HepG2 (cell line): ENCODE measurements around the gene RCC1. TPM values are rescaled to one million over a fixed set of nuclear protein-coding genes. Genes with fewer than 3 reads are reported as not detected.
A peak's percentile ranks its signal among the peaks of the same experiment; 100 is the strongest.

Source experiments
- AHR ChIP-seq: IDR thresholded peaks from 2 replicates; pipeline ENCODE4 v1.6.1; 2018; ENCODE audit warnings: missing genetic modification reagents, missing compliant biosample characterization
- ASH2L ChIP-seq: fragments of 300-600, 200-600 bp; sonication (generic); IDR thresholded peaks from 2 replicates; pipeline ENCODE4 v1.7.0; 2017; ENCODE audit warnings: low read depth, mild to moderate bottlenecking, moderate library complexity, mixed read lengths, low read length; ENCODE audit not compliant: insufficient read length
- HMG20A ChIP-seq: IDR thresholded peaks from 2 replicates; pipeline ENCODE4 v1.6.1; 2016; ENCODE audit warnings: borderline replicate concordance
- NPAS2 ChIP-seq: sonication (generic); formaldehyde crosslinking; IDR thresholded peaks from 2 replicates; pipeline ENCODE4 v1.8.0; 2022; ENCODE audit warnings: mild to moderate bottlenecking, missing genetic modification reagents, borderline replicate concordance
- PHF20 ChIP-seq: sonication (generic); formaldehyde crosslinking; IDR thresholded peaks from 2 replicates; pipeline ENCODE4 v1.5.0; 2020; ENCODE audit warnings: mild to moderate bottlenecking, missing genetic modification reagents
- POLR2AphosphoS2 ChIP-seq: IDR thresholded peaks from 2 replicates; pipeline ENCODE4 v1.6.1; 2011; ENCODE audit warnings: low read depth, low read length, improper control_type of control experiment
- RELA ChIP-seq: sonication (generic); formaldehyde crosslinking; IDR thresholded peaks from 2 replicates; pipeline ENCODE4 v1.4.0; 2020; ENCODE audit warnings: missing genetic modification reagents
- RORA ChIP-seq: sonication (generic); formaldehyde crosslinking; IDR thresholded peaks from 2 replicates; pipeline ENCODE4 v1.5.0; 2020; ENCODE audit warnings: mild to moderate bottlenecking, missing genetic modification reagents, moderate library complexity
- SAFB2 ChIP-seq: sonication (generic); formaldehyde crosslinking; IDR thresholded peaks from 2 replicates; pipeline ENCODE4 v1.5.1; 2020; ENCODE audit warnings: missing genetic modification reagents, low read depth, mild to moderate bottlenecking, borderline replicate concordance
- SNAPC2 ChIP-seq: sonication (generic); formaldehyde crosslinking; IDR thresholded peaks from 2 replicates; pipeline ENCODE4 v1.8.1; 2022; ENCODE audit warnings: mild to moderate bottlenecking, missing genetic modification reagents
- XBP1 ChIP-seq: sonication (generic); formaldehyde crosslinking; IDR thresholded peaks from 2 replicates; pipeline ENCODE4 v1.5.0; 2020; ENCODE audit warnings: missing genetic modification reagents
- ZBTB40 ChIP-seq, 2 experiments: fragments of 450-650 bp in 1 of 2; sonication (generic) in 1 of 2; formaldehyde crosslinking in 1 of 2; IDR thresholded peaks; 2 replicates each; pipeline versions ENCODE4 v1.6.1 to v1.8.0; 2016 to 2022; ENCODE audit warnings: antibody characterized with exemption in 1 of 2, mild to moderate bottlenecking in 1 of 2, missing genetic modification reagents in 1 of 2
- ZNF326 ChIP-seq: sonication (generic); formaldehyde crosslinking; IDR thresholded peaks from 2 replicates; pipeline ENCODE4 v1.4.0; 2020; ENCODE audit warnings: missing genetic modification reagents, borderline replicate concordance
- ZNF605 ChIP-seq: sonication (generic); formaldehyde crosslinking; IDR thresholded peaks from 2 replicates; pipeline ENCODE4 v1.8.0; 2022; ENCODE audit warnings: mild to moderate bottlenecking, missing genetic modification reagents
- ZNF670 ChIP-seq: sonication (generic); formaldehyde crosslinking; IDR thresholded peaks from 2 replicates; pipeline ENCODE4 v1.8.0; 2022; ENCODE audit warnings: mild to moderate bottlenecking, missing genetic modification reagents, borderline replicate concordance
- ZNF841 ChIP-seq: sonication (generic); formaldehyde crosslinking; IDR thresholded peaks from 2 replicates; pipeline ENCODE4 v1.8.1; 2023; ENCODE audit warnings: missing genetic modification reagents, borderline replicate concordance
- ZNF883 ChIP-seq: sonication (generic); formaldehyde crosslinking; IDR thresholded peaks from 2 replicates; pipeline ENCODE4 v1.5.1; 2020; ENCODE audit warnings: mild to moderate bottlenecking, missing genetic modification reagents; ENCODE audit errors: not compliant biosample characterization
- polyA plus RNA-seq, 8 experiments: library from polyadenylated mRNA; depleted of rRNA in 3 of 8; stranded (reverse) in 7 of 8; unstranded in 1 of 8; fragments of >200 nt; fragmentation: Illumina TruSeq in 4 of 8; extraction: Trizol in 4 of 8; gene quantifications; 2 replicates each; pipeline versions ENCODE4 v1.2.1 to v1.2.3, GENCODE V29; 2011 to 2016; ENCODE audit warnings: low read depth in 4 of 8, missing spikeins in 1 of 8, mixed read lengths in 1 of 8; ENCODE audit not compliant: insufficient read depth in 1 of 8
- total RNA-seq, 5 experiments: library from RNA; depleted of rRNA; stranded (reverse); fragments of >200 nt; fragmentation: Illumina TruSeq; extraction: Trizol; gene quantifications; 2 replicates each; pipeline ENCODE4 v1.2.3, GENCODE V29; 2016; ENCODE audit warnings: low read depth in 1 of 5
- TF ChIP-seq, protein P1 (sequence below): sonication (generic); formaldehyde crosslinking; IDR thresholded peaks from 2 replicates; pipeline ENCODE4 v1.8.0; 2022; ENCODE audit warnings: missing genetic modification reagents, mild to moderate bottlenecking, moderate library complexity, borderline replicate concordance

The RCC1 gene
- total and polyA plus RNA-seq, 2 of the 13 experiments (the other 11 are each of a cell fraction or from before 2014, with no cell fraction given) = 47.2 to 80.8 TPM

DNA sequence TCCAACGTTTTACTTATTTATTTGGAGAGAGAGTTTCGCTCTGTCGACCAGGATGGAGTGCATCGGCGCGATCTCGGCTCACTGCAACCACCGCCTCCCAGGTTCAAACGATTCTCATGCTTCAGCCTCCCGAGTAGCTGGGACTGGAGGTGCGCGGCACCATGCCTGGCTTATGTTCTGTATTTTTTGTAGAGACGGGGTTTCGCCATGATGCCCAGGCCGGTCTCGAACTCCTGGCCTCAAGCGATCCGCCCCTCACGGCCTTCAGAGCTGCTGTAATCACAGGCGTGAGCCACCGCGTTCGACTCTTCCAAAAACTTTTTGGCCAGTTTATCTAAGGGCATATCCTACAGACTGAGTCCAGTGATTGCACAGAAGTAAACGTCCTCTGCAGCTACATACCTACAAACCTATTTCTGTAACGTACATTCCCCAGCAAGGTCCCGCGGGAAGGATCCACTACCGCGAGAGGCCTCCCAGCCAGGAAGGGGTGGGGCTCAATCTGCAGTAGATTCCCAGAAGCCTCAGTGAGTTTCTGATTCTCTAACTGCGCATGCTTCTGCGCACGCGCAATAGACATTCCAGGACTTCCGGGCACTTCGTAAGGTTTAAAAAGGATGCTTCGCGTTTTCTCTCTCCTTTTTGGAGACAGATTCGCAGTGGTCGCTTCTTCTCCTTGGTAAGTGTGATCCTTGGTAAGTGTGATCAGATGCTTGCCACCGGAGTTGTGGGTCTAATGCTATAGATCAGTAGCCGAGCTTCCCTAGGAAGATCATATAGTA lies at the start of gene RCC1 (continued):
- TF ChIP-seq ZBTB40 (IDR thresholded peaks at IDR 0.05) (no peak), ZBTB40 (CRISPR knock-in tag; IDR thresholded peaks at IDR 0.05) (0 out of 2 replicates have a peak, but pooled peaks have one; percentile 32), POLR2AphosphoS2 (peak; percentile 96), ZNF326 (no peak), AHR (CRISPR knock-in tag) (0 out of 2 replicates have a peak, but pooled peaks have one; percentile 9), ASH2L (peak; percentile 53), ZNF883 (CRISPR knock-in tag) (no peak), RORA (no peak), XBP1 (CRISPR knock-in tag) (no peak), SNAPC2 (CRISPR knock-in tag) (no peak), RELA (no peak), HMG20A (CRISPR knock-in tag) (no peak), ZNF605 (CRISPR knock-in tag) (peak; percentile 70; the same call in 1 of the 2 replicates), SAFB2 (CRISPR knock-in tag) (no peak), ZNF841 (no peak), ZNF670 (CRISPR knock-in tag) (0 out of 2 replicates have a peak, but pooled peaks have one; percentile 28), PHF20 (peak; percentile 62; the same call in 1 of the 2 replicates), NPAS2 (no peak)
- TF ChIP-seq, protein P1, sequence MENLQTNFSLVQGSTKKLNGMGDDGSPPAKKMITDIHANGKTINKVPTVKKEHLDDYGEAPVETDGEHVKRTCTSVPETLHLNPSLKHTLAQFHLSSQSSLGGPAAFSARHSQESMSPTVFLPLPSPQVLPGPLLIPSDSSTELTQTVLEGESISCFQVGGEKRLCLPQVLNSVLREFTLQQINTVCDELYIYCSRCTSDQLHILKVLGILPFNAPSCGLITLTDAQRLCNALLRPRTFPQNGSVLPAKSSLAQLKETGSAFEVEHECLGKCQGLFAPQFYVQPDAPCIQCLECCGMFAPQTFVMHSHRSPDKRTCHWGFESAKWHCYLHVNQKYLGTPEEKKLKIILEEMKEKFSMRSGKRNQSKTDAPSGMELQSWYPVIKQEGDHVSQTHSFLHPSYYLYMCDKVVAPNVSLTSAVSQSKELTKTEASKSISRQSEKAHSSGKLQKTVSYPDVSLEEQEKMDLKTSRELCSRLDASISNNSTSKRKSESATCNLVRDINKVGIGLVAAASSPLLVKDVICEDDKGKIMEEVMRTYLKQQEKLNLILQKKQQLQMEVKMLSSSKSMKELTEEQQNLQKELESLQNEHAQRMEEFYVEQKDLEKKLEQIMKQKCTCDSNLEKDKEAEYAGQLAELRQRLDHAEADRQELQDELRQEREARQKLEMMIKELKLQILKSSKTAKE = no peak
